H1 (cell line): ENCODE results near the gene F3.

ENCODE experiments used
- CBX5 ChIP-seq: fragments of 300-800, 300-1000 bp; sonication (generic); IDR thresholded peaks from 2 replicates; pipeline ENCODE4 v1.7.1; 2016; ENCODE audit warnings: antibody characterized with exemption, low read length, low read depth
- CEBPB ChIP-seq: IDR thresholded peaks from 2 replicates; pipeline ENCODE4 v1.6.1; 2012; ENCODE audit warnings: low read depth, low read length
- CTCF ChIP-seq, 3 experiments: IDR thresholded peaks; 1 replicate in 2 of 3; 2 replicates in 1 of 3; pipeline versions ENCODE4 v1.5.1 to v1.6.1; 2011; ENCODE audit warnings: low read length in 3 of 3, mild to moderate bottlenecking in 3 of 3, inconsistent platforms in 2 of 3, low read depth in 1 of 3, moderate library complexity in 1 of 3; ENCODE audit not compliant: insufficient read depth in 1 of 3; ENCODE audit errors: control extremely low read depth in 1 of 3
- EGR1 ChIP-seq: IDR thresholded peaks from 2 replicates; pipeline ENCODE4 v1.6.1; 2011; ENCODE audit warnings: low read depth, low read length, borderline replicate concordance
- POLR2AphosphoS5 ChIP-seq: IDR thresholded peaks from 2 replicates; pipeline ENCODE4 v1.6.1; 2011; ENCODE audit warnings: low read depth, low read length
- SUZ12 ChIP-seq: fragments of 200-600 bp; sonication (generic); IDR thresholded peaks from 2 replicates; pipeline ENCODE4 v1.6.1; 2012; ENCODE audit warnings: mild to moderate bottlenecking, inconsistent platforms, low read length, moderate library complexity, mixed read lengths
- TEAD4 ChIP-seq: IDR thresholded peaks from 2 replicates; pipeline ENCODE4 v1.6.1; 2012; ENCODE audit warnings: low read depth, low read length, inconsistent platforms, mixed read lengths

GRCh38 chr1:94529416-94529815 is 12.1 kb downstream of the F3 start:
- TF ChIP-seq CBX5: no peak
- TF ChIP-seq SUZ12: no peak
- TF ChIP-seq TEAD4: no peak
- TF ChIP-seq EGR1: no peak
- TF ChIP-seq POLR2AphosphoS5: no peak
- no peak for TF ChIP-seq CEBPB
- no peak for TF ChIP-seq CTCF (IDR thresholded peaks at IDR 0.05; ENCODE audit: control extremely low read depth in 1 of 3, insufficient read depth in 1 of 3, low read depth in 1 of 3, low read length in 3 of 3)
